Measurements from ENCODE around the gene KBTBD8. TPM values are rescaled to one million over a fixed set of nuclear protein-coding genes. Genes with fewer than 3 reads are reported as not detected.

KBTBD8 gene
- total and polyA plus RNA-seq, 9 of the 15 experiments (the other 6 are each of a cell fraction or from before 2014, with no cell fraction given): 2.7 to 9.1 (median 5.6) TPM

DNA sequence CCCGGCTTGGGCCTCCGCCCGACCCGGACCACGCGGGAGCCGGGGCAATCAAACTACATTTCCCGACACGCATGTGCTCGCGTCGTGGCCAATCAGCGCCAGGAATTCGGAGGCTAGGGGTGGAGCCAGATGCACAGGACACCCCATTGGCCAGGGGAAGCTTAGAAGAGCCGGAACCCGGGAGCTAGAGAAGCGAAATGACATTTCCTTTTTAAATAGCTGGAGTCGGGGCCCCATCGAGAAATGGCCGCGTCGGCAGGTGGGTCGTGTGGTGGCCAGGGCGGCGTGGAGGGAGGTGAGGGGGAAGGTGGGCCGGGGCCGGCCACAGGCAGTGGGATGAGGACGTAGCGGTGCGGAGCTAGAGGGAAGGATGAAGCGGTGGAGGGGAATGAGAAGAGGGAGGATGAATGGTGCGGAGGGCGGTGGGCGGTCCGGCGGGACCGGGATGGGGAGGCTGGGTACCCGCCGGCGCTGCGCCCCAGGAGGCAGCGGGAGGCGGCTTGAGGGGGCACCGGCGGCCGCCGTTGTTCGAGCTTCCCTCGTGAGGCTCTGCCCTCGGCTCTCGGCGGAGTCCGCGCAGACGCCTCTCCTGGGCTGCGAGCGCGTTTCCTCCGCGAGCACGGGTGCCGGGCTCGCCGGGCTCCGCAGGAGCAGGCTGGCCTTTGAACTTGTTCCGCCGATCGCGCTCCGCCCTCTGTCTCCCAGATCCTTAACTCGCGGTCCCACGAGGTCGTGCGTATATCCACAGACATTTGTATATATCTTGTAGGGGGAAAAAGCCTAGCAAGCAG lies at the start of gene KBTBD8 (continued):
- TF ChIP-seq, protein P1, sequence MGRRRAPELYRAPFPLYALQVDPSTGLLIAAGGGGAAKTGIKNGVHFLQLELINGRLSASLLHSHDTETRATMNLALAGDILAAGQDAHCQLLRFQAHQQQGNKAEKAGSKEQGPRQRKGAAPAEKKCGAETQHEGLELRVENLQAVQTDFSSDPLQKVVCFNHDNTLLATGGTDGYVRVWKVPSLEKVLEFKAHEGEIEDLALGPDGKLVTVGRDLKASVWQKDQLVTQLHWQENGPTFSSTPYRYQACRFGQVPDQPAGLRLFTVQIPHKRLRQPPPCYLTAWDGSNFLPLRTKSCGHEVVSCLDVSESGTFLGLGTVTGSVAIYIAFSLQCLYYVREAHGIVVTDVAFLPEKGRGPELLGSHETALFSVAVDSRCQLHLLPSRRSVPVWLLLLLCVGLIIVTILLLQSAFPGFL (CRISPR knock-in tag; IDR thresholded peaks at IDR 0.05): no peak
- TF ChIP-seq, protein P2, sequence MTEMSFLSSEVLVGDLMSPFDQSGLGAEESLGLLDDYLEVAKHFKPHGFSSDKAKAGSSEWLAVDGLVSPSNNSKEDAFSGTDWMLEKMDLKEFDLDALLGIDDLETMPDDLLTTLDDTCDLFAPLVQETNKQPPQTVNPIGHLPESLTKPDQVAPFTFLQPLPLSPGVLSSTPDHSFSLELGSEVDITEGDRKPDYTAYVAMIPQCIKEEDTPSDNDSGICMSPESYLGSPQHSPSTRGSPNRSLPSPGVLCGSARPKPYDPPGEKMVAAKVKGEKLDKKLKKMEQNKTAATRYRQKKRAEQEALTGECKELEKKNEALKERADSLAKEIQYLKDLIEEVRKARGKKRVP (CRISPR knock-in tag; IDR thresholded peaks at IDR 0.05): no peak
- TF ChIP-seq YY1 (IDR thresholded peaks at IDR 0.05; ENCODE audit: borderline replicate concordance in 1 of 3, control insufficient read depth in 1 of 3, extremely low read depth in 1 of 3, insufficient read depth in 3 of 3, insufficient read length in 1 of 3, insufficient replicate concordance in 2 of 3, low read depth in 1 of 3, low read length in 2 of 3) (peak in 2 of 3 experiments; percentile 56 to 85), FOXJ2 (tag; IDR thresholded peaks at IDR 0.05) (no peak), RFX1 (IDR thresholded peaks at IDR 0.05) (no peak), CREBBP (IDR thresholded peaks at IDR 0.05; ENCODE audit: low read depth, low read length) (no peak), ZNF197 (CRISPR knock-in tag; IDR thresholded peaks at IDR 0.05; ENCODE audit: low read depth) (peak; percentile 62; the same call in 1 of the 2 replicates), ZKSCAN8 (CRISPR knock-in tag; IDR thresholded peaks at IDR 0.05) (no peak), POLR2A (conservative IDR thresholded peaks at IDR 0.05) (peak; percentile 76), HNRNPUL1 (IDR thresholded peaks at IDR 0.05; ENCODE audit: low read length) (no peak), NFYB (IDR thresholded peaks at IDR 0.05; ENCODE audit: extremely low read depth, insufficient read length) (peak; percentile 79)
- TF ChIP-seq, protein P3, sequence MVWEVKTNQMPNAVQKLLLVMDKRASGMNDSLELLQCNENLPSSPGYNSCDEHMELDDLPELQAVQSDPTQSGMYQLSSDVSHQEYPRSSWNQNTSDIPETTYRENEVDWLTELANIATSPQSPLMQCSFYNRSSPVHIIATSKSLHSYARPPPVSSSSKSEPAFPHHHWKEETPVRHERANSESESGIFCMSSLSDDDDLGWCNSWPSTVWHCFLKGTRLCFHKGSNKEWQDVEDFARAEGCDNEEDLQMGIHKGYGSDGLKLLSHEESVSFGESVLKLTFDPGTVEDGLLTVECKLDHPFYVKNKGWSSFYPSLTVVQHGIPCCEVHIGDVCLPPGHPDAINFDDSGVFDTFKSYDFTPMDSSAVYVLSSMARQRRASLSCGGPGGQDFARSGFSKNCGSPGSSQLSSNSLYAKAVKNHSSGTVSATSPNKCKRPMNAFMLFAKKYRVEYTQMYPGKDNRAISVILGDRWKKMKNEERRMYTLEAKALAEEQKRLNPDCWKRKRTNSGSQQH (CRISPR knock-in tag; IDR thresholded peaks at IDR 0.05): no peak
- TF ChIP-seq, protein P4, sequence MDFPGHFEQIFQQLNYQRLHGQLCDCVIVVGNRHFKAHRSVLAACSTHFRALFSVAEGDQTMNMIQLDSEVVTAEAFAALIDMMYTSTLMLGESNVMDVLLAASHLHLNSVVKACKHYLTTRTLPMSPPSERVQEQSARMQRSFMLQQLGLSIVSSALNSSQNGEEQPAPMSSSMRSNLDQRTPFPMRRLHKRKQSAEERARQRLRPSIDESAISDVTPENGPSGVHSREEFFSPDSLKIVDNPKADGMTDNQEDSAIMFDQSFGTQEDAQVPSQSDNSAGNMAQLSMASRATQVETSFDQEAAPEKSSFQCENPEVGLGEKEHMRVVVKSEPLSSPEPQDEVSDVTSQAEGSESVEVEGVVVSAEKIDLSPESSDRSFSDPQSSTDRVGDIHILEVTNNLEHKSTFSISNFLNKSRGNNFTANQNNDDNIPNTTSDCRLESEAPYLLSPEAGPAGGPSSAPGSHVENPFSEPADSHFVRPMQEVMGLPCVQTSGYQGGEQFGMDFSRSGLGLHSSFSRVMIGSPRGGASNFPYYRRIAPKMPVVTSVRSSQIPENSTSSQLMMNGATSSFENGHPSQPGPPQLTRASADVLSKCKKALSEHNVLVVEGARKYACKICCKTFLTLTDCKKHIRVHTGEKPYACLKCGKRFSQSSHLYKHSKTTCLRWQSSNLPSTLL (IDR thresholded peaks at IDR 0.05): peak; percentile 95
